SU-DHL-6 (cell line): ENCODE results near the gene FAM163A.

ENCODE experiments used
- EZH2phosphoT487 ChIP-seq: fragments of 200-600 bp; sonication (generic), shearing (Covaris generic); conservative IDR thresholded peaks from 2 replicates; pipeline ENCODE4 v1.6.1; 2018; ENCODE audit warnings: mild to moderate bottlenecking, antibody characterized with exemption, low read length, moderate library complexity, mixed read lengths
- TF ChIP-seq, protein P1 (sequence below): fragments of 200-600 bp; sonication (generic); IDR thresholded peaks from one replicate; pipeline ENCODE4 v1.5.1; 2017; ENCODE audit warnings: antibody characterized with exemption, mild to moderate bottlenecking, low read length, moderate library complexity; ENCODE audit not compliant: insufficient read depth, poor library complexity, severe bottlenecking

DNA sequence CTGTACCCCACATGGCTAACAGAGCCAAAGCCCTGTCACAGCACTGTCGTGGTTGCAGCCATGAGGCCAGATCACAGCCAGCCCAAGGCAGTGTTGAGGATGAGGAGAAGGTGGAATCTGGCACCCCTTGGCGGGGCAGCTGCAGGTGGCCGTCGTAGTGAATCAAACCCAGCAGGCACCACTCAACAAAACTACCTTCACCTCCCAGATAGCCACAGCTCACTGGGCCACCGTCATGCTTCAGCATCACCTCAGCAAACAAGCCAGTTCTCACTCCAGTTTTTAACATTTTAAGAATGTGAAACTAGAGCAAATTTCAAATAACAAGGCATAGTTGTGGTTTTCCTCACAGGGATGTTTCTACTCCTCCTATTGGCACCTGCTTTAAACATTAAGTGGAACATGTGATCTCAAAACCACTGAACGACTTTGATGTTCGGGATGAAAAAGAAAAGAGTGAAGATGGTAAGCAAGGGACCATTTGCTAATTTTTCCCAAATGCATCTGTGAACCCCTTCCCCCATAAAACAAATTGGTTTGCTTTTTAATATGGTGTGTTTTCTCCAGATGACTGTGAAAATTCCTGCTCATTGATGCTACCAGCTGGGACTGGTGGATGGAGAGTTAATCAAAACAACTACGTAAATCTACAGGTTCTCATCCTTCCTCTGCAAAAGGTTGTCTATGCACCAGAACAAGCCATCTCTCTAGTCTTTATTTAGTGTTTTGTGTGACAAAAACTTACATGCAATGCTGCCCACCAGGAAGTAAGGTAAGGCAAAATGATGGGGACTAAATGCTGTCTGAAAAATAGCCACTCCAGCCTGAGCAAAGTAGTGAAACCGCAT, 89.0 kb downstream of the FAM163A start:
- TF ChIP-seq, protein P1, sequence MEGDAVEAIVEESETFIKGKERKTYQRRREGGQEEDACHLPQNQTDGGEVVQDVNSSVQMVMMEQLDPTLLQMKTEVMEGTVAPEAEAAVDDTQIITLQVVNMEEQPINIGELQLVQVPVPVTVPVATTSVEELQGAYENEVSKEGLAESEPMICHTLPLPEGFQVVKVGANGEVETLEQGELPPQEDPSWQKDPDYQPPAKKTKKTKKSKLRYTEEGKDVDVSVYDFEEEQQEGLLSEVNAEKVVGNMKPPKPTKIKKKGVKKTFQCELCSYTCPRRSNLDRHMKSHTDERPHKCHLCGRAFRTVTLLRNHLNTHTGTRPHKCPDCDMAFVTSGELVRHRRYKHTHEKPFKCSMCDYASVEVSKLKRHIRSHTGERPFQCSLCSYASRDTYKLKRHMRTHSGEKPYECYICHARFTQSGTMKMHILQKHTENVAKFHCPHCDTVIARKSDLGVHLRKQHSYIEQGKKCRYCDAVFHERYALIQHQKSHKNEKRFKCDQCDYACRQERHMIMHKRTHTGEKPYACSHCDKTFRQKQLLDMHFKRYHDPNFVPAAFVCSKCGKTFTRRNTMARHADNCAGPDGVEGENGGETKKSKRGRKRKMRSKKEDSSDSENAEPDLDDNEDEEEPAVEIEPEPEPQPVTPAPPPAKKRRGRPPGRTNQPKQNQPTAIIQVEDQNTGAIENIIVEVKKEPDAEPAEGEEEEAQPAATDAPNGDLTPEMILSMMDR, result no peak
- TF ChIP-seq EZH2phosphoT487, result no peak
